ENCODE data around the gene RAD23A.

Gene RAD23A

DNA sequence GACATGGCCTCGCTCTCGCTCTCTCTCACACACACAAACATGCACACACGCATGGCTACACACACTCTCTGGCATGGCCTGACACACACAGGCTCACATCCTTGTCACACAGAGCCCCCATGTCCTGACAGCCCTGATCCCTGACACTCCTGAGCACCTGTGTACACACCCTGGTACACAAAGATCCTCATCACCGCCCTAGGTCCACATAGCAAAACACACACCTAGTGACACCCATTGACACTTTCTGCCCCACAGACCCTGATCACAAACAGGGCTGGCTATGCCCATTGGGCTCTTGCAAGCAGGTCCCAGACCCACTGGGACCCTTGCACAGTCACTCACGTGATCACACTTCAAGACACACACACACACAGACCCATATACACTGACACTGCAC is 45.6 kb downstream of the RAD23A start:
- DNase-seq = no peak

GRCh38 chr19:12992729-12993128 is 47.1 kb downstream of the RAD23A start:
- Histone ChIP-seq H3K9me3 (ENCODE audit: severe bottlenecking) (no peaks in the 10 kb centered on the region), H3K4me3 (ENCODE audit: low read depth, low read length) (no peak overlapping the region), H3K27me3 (ENCODE audit: insufficient read depth, low read depth, severe bottlenecking) (peaks cover 3% of the 10 kb centered on the region), H3K36me3 (no peaks in the 10 kb centered on the region), H3K27ac (no peak overlapping the region)
- TF ChIP-seq, protein P1, sequence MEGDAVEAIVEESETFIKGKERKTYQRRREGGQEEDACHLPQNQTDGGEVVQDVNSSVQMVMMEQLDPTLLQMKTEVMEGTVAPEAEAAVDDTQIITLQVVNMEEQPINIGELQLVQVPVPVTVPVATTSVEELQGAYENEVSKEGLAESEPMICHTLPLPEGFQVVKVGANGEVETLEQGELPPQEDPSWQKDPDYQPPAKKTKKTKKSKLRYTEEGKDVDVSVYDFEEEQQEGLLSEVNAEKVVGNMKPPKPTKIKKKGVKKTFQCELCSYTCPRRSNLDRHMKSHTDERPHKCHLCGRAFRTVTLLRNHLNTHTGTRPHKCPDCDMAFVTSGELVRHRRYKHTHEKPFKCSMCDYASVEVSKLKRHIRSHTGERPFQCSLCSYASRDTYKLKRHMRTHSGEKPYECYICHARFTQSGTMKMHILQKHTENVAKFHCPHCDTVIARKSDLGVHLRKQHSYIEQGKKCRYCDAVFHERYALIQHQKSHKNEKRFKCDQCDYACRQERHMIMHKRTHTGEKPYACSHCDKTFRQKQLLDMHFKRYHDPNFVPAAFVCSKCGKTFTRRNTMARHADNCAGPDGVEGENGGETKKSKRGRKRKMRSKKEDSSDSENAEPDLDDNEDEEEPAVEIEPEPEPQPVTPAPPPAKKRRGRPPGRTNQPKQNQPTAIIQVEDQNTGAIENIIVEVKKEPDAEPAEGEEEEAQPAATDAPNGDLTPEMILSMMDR (IDR thresholded peaks at IDR 0.05; ENCODE audit: low read depth, low read length) = no peak
- DNase-seq = no peak

More for the DNA sequence above, 45.6 kb downstream of the RAD23A start:
- Histone ChIP-seq H3K4me3 (ENCODE audit: low read depth, low read length) (no peak overlapping the region), H3K9me3 (ENCODE audit: severe bottlenecking) (no peaks in the 10 kb centered on the region), H3K27me3 (ENCODE audit: insufficient read depth, low read depth, severe bottlenecking) (peaks cover 3% of the 10 kb centered on the region), H3K27ac (no peak overlapping the region), H3K36me3 (no peaks in the 10 kb centered on the region)
- TF ChIP-seq, protein P1 (IDR thresholded peaks at IDR 0.05; ENCODE audit: low read depth, low read length) = no peak

GRCh38 chr19:12993562-12993961 is 47.9 kb downstream of the RAD23A start:
- Histone ChIP-seq H3K27ac (no peak overlapping the region), H3K4me3 (ENCODE audit: low read depth, low read length) (no peak overlapping the region), H3K36me3 (no peaks in the 10 kb centered on the region), H3K9me3 (ENCODE audit: severe bottlenecking) (no peaks in the 10 kb centered on the region), H3K27me3 (ENCODE audit: insufficient read depth, low read depth, severe bottlenecking) (peaks cover 3% of the 10 kb centered on the region)
- TF ChIP-seq, protein P1 (IDR thresholded peaks at IDR 0.05; ENCODE audit: low read depth, low read length) = no peak
- no peak for DNase-seq

DNA sequence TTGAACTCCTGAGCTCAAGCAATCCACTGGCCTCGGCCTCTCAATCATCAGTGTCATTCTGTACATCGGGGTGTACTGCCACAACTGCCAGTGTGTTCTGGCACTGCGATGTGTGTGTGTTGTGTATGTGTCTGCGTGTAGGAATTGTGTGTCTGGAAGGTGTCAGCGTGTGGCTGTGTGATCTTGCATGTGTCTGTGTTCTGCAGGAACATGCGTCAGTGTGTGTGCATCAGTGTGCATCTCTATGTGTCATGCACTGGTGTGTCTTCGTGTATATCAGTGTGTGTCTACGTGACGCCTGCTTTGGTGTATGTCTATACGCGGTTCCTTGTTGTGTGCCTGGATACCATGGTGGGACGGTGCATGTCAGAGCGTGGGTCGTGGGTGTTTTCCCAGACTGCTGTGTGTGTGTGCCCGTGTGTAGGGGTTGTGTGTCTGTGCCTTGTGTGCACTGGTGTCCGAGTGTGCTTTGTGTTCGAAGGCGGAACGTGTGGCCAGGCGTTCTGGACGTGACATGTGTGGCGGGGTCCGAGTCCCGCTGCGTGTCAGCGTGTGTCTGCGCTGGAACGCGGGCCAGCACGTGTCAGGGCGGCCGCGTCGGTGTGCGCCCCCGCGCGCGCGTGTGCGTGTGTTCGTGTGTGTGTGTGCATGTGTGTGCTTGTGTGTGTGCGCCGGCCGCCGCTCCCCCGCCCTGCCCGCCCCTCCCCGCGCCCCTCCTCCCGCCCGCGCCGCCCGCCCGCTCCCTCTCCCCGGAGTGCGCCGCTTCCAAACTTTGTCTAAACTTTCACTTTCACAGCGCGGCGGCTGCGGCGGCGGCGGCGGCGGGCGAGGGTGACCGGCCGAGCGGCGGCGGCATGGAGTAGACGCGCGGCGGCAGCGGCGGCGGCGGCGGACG is 49.3 kb downstream of the RAD23A start, which contains the start of gene NFIX:
TSS of gene NFIX (plus strand) at position 775 of the 895 bp plus-strand sequence. CDS start 363 bp downstream, outside the sequence.
- peak; percentile 30 for DNase-seq
- TF ChIP-seq, protein P1 (IDR thresholded peaks at IDR 0.05; ENCODE audit: low read depth, low read length) = no peak
- no peaks in the 10 kb centered on the region for H3K9me3 ChIP-seq (ENCODE audit: severe bottlenecking)
- H3K27me3 ChIP-seq (ENCODE audit: insufficient read depth, low read depth, severe bottlenecking) = peaks cover 3% of the 10 kb centered on the region
- peak within 1 kb of the TSS; percentile 20 for H3K4me3 ChIP-seq (ENCODE audit: low read depth, low read length)
- H3K36me3 ChIP-seq = no peaks in the 10 kb centered on the region
- no peak within 1 kb of the TSS for H3K27ac ChIP-seq

GRCh38 chr19:12995596-12996405 is 50.1 kb downstream of the RAD23A start:
- H3K4me3 ChIP-seq (ENCODE audit: low read depth, low read length) = peak overlapping the region; percentile 11; the same call in 1 of the 2 replicates
- no peak overlapping the region for H3K27ac ChIP-seq

More at GRCh38 chr19:12995596-12996405, 50.1 kb downstream of the RAD23A start:
- DNase-seq = no peak
- H3K9me3 ChIP-seq (ENCODE audit: severe bottlenecking) = no peaks in the 10 kb centered on the region
- TF ChIP-seq, protein P1 (IDR thresholded peaks at IDR 0.05; ENCODE audit: low read depth, low read length) = no peak
- no peaks in the 10 kb centered on the region for H3K36me3 ChIP-seq
- peaks cover 3% of the 10 kb centered on the region for H3K27me3 ChIP-seq (ENCODE audit: insufficient read depth, low read depth, severe bottlenecking)
